ENCODE results near the gene CFAP61. TPM values are rescaled to one million over a fixed set of nuclear protein-coding genes. Genes with fewer than 3 reads are reported as not detected.

Gene CFAP61
- total and polyA plus RNA-seq, 2 donors from 2014 or later: 0.58 to 2.6 TPM

- no peak overlapping the region for H3K4me3 ChIP-seq (ENCODE audit: low read length in 3 of 3)
- H3K27ac ChIP-seq (ENCODE audit: low read depth in 2 of 2, low read length in 2 of 2): no peak overlapping the region
- H3K36me3 ChIP-seq (ENCODE audit: control insufficient read depth in 2 of 3, insufficient read depth in 3 of 3, low read length in 3 of 3): no peaks in the 10 kb centered on the region
- no peak for TF ChIP-seq CTCF (IDR thresholded peaks at IDR 0.05; ENCODE audit: borderline replicate concordance, extremely low read depth, insufficient read depth)
- H3K27me3 ChIP-seq (ENCODE audit: control insufficient read depth, insufficient read depth, low read length): no peaks in the 10 kb centered on the region
- peaks cover 0 to 9% (median 0%) of the 10 kb centered on the region in 3 donors for H3K9me3 ChIP-seq (ENCODE audit: control insufficient read depth in 2 of 3, insufficient read depth in 1 of 3, low read length in 3 of 3)
- intact Hi-C loops (cut with DNase I): no loop called here
- no peak overlapping the region for H3K9ac ChIP-seq (ENCODE audit: low read length in 3 of 3)
- FAIRE-seq (no peak), DNase-seq (no peak)
- no peaks in the 10 kb centered on the region for H3K4me1 ChIP-seq (ENCODE audit: control insufficient read depth in 2 of 3, insufficient read depth in 2 of 3, low read depth in 1 of 3, low read length in 3 of 3)
Observed at GRCh38 chr20:20322912-20323311, 270.6 kb downstream of the CFAP61 start.

- Histone ChIP-seq H3K9ac (ENCODE audit: low read length in 3 of 3) (no peak overlapping the region), H3K9me3 (ENCODE audit: control insufficient read depth in 2 of 3, insufficient read depth in 1 of 3, low read length in 3 of 3) (no peaks in the 10 kb centered on the region), H3K27ac (ENCODE audit: low read depth in 2 of 2, low read length in 2 of 2) (no peak overlapping the region), H3K36me3 (ENCODE audit: control insufficient read depth in 2 of 3, insufficient read depth in 3 of 3, low read length in 3 of 3) (no peaks in the 10 kb centered on the region), H3K4me3 (ENCODE audit: low read length in 3 of 3) (no peak overlapping the region), H3K4me1 (ENCODE audit: control insufficient read depth in 2 of 3, insufficient read depth in 2 of 3, low read depth in 1 of 3, low read length in 3 of 3) (no peaks in the 10 kb centered on the region), H3K27me3 (ENCODE audit: control insufficient read depth, insufficient read depth, low read length) (no peaks in the 10 kb centered on the region)
- intact Hi-C loops (cut with DNase I): no loop called here
- FAIRE-seq: no peak
- DNase-seq: no peak
- no peak for TF ChIP-seq CTCF (IDR thresholded peaks at IDR 0.05; ENCODE audit: borderline replicate concordance, extremely low read depth, insufficient read depth)
Observed at GRCh38 chr20:20327746-20328145, 275.4 kb downstream of the CFAP61 start.

GRCh38 chr20:20329564-20329963 lies 277.2 kb downstream of the CFAP61 start:
- FAIRE-seq (no peak), DNase-seq (no peak)
- Histone ChIP-seq H3K9ac (ENCODE audit: low read length in 3 of 3) (no peak overlapping the region), H3K27ac (ENCODE audit: low read depth in 2 of 2, low read length in 2 of 2) (no peak overlapping the region), H3K4me3 (ENCODE audit: low read length in 3 of 3) (no peak overlapping the region), H3K9me3 (ENCODE audit: control insufficient read depth in 2 of 3, insufficient read depth in 1 of 3, low read length in 3 of 3) (no peaks in the 10 kb centered on the region), H3K36me3 (ENCODE audit: control insufficient read depth in 2 of 3, insufficient read depth in 3 of 3, low read length in 3 of 3) (no peaks in the 10 kb centered on the region), H3K4me1 (ENCODE audit: control insufficient read depth in 2 of 3, insufficient read depth in 2 of 3, low read depth in 1 of 3, low read length in 3 of 3) (no peaks in the 10 kb centered on the region), H3K27me3 (ENCODE audit: control insufficient read depth, insufficient read depth, low read length) (no peaks in the 10 kb centered on the region)
- TF ChIP-seq CTCF (IDR thresholded peaks at IDR 0.05; ENCODE audit: borderline replicate concordance, extremely low read depth, insufficient read depth): no peak
- intact Hi-C loops (cut with DNase I): no loop called here

GRCh38 chr20:20331156-20331555 lies 278.8 kb downstream of the CFAP61 start:
- intact Hi-C loops (cut with DNase I): no loop called here
- Histone ChIP-seq H3K9me3 (ENCODE audit: control insufficient read depth in 2 of 3, insufficient read depth in 1 of 3, low read length in 3 of 3) (no peaks in the 10 kb centered on the region), H3K27me3 (ENCODE audit: control insufficient read depth, insufficient read depth, low read length) (no peaks in the 10 kb centered on the region), H3K9ac (ENCODE audit: low read length in 3 of 3) (no peak overlapping the region), H3K4me3 (ENCODE audit: low read length in 3 of 3) (no peak overlapping the region), H3K27ac (ENCODE audit: low read depth in 2 of 2, low read length in 2 of 2) (no peak overlapping the region), H3K4me1 (ENCODE audit: control insufficient read depth in 2 of 3, insufficient read depth in 2 of 3, low read depth in 1 of 3, low read length in 3 of 3) (no peaks in the 10 kb centered on the region), H3K36me3 (ENCODE audit: control insufficient read depth in 2 of 3, insufficient read depth in 3 of 3, low read length in 3 of 3) (no peaks in the 10 kb centered on the region)
- DNase-seq (no peak), FAIRE-seq (no peak)
- TF ChIP-seq CTCF (IDR thresholded peaks at IDR 0.05; ENCODE audit: borderline replicate concordance, extremely low read depth, insufficient read depth): no peak

Data from kidney (tissue), 14 donors.